GM18861 (cell line): Measurements from ENCODE around the gene GADD45G.
A peak's percentile ranks its signal among the peaks of the same experiment; 100 is the strongest.

Experiments
- ATAC-seq: cut with Tn5 transposase; IDR thresholded peaks from one replicate; pipeline ENCODE4 v1.9.1; 2021; ENCODE audit not compliant: unreplicated experiment

Gene GADD45G, protein sequence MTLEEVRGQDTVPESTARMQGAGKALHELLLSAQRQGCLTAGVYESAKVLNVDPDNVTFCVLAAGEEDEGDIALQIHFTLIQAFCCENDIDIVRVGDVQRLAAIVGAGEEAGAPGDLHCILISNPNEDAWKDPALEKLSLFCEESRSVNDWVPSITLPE

DNA sequence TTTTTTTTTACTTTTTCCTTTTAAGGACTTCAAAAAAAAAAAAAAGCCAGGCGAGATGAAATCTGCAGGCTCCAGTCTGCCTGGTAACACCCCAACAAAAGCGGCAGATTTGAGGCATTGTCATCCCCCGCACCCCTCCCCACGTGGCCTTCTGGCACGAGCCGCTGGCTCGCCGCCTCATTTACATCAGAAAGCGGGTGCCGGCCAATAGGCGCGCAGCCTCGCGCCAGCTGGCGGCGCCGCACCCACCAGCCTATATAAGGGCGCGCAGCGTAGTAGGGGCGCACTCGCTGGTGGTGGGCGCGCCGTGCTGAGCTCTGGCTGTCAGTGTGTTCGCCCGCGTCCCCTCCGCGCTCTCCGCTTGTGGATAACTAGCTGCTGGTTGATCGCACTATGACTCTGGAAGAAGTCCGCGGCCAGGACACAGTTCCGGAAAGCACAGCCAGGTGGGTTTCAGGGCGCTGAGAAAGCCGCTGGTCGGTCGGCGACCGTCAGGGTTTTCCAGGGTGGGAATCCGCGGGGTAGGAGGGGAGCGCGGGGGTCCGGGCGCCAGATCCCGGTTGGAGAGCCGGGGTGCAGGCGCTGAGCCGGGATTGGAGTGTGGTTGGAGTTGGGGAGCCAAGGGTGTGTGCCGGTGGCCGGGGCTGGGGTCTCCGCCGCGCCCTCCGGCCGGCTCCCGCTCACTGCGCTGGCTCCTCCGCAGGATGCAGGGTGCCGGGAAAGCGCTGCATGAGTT is at the start of gene GADD45G:
TSS of gene GADD45G (plus strand) at position 284 of the 736 bp plus-strand sequence. CDS start at position 394, 110 bp downstream.
- ATAC-seq: peak; percentile 46

DNA sequence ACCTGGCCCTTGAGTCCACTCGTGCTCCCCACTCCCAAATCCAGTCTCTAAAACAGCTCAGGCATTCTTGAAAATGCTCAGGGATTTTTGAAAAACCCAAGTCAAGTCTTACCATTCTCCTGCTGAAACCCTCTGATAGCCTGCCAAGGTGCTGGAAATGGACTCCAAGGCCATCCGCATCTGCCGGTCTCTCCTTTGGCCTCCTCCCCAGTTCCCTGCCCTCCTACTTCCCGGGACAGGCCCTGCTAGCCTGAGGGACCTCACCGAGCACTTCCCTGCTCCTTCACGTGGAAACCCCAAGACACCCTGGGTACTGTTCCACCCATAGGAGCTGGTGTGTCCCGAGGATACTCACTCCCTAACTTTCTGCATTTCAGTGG is 49.8 kb upstream of the GADD45G start:
- ATAC-seq: no peak

DNA sequence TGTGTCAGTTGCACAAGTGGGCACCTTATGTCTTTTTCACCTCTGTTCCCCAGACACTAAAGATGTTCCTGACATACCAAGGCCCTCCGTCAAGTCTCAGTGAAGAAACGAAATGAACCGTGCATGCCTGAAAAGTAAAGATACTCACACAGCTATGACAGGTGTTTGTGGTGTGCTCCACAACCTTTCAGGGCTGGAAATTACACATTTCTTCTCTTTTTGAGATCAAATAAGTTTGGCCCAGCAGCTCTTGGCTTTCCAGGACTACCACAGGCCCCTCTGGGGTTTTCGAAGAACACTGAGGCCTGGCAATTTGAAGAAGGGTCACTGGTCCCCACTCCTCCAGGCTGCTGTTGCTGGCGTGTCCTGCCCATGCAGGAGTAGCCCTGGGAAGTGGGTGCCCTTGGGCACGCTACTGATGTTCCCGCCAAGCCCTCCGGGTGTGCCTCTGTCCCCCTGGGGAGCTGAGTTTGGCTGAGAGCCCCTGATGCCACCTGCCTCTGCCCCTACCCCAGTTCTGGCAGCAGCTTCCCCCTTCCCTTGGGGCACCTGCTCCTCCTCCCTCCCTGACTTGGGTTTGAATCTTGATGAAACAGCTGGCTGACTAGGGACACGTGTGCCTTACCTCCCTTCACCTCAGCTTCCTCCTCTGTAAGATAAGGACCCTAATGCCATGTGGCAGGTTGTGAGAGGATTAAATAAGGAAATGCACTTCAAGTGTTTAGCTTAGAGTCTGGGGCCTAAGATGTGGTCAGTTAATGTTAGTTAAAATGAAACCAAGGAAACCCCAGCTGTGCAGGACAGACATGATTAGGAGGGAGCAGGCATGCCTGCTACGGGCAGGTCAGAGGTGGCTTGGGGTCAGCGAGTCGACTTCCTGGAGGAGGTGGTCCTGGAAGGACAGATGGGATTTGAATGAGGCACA is 49.1 kb upstream of the GADD45G start:
- peak; percentile 76 for ATAC-seq

DNA sequence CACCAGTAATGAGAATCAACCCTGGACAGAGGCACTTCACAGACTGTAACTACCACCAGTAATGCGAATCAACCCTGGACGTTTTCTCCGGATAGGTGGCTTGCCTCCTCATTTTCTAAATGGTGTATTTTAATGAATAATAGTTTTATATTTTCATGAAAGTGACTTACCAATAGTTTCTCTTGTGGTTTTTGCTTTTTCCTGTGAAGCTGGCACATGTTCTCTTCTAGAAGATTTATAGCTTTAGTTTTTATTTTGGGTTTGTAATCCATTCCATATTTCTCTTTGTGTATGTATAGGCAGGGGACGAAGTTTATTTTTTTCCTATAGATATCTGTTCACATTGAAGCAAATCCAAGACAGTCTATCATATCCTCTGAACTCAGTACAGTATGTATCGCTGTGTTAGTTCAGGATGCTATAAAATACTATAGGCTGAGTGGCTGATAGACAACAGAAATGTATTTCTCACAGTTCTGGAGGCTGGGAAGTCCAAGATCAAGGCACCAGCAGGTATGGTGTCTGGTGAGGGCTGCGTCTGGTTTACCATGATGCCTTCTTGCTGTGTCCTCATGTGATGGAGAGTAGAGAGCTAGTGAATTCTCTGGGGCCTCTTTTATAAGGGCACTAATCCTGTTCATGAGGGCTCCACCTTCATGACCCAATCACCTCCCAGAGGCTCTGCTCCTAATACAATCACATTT is 46.5 kb upstream of the GADD45G start:
- ATAC-seq: no peak

DNA sequence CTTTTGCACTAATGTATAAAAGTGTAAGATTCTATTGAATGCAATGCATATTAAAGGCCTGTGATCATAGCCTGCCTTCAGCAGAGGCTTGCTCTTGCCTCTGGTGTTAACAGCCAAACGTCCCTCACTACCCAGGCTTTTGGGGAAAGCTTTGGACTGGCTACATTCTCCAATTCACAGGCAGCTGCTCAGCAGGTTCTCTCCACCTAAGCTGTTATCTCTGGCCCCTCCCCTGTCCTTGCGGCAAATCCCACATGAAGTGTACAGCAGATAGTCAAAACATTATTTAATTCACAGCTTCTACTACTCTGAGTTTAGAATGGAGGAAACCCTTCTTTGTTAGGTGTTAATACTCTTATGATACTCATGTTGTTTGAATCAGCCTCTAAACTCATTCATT is 45.9 kb upstream of the GADD45G start:
- ATAC-seq: no peak

DNA sequence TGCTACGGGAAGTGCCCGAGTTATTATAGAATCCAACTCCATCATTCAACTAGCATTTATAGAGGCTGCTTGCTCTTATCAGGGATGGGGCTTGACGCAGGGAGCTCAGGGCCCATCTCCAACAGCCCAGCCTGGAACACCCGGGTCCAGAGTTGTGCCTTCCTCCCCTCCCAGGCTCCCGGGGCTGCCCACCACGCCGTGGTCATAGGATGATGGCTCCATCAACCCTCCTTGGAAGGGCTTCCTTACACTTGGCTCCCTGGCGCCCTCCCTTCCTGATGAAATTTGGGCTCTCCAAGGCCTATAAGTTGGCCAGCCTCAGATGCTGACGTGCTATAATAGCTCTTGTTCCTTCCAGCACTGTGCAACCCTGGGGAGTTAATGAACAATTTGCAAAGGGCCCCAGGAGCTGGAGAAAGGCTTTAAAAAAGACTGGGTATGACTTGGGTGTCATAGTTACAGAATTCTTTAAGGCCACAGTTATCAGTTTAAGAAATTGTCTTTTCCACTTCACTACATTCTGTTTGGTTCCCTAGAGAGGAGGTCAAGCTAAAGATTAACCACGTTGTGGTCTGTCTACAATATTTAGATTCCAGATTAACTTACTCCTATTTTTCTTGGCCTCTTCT is 42.5 kb upstream of the GADD45G start:
- peak; percentile 76 for ATAC-seq

DNA sequence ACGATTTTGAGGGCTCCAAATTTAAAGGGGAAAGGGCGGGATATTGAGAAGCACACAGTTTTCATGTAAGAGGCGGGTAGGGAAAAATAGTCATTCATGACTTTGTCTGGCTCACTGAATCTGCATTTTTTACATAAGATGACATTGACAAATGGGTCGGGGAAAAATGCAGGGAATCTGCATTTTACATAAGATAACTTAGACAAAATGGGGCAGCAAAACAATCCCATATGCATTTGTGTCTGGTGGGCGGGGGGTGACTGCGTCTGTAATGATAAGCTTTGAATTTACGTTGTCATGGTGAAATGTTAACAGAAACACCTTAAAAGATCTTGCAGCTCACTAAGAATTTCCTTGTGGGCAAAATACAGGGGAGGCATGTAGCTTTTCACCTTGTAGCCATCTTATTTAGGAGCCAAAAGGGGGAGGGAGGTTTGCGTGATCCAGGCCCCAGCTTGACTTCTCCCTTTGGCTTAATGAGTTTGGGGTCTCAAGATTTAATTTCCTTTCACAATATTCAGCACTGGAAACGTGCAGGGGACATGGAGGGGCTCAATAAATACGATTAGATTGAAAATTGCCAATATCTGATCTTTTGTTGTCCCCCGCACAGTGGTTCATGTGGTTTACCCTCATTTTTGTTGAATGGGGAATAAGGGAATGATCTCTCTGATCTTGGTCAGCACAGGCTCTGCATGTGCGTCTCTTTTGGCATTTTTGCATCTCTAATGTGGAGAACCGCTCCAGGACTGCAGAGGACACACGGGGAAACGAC is 41.1 kb upstream of the GADD45G start:
- no peak for ATAC-seq

DNA sequence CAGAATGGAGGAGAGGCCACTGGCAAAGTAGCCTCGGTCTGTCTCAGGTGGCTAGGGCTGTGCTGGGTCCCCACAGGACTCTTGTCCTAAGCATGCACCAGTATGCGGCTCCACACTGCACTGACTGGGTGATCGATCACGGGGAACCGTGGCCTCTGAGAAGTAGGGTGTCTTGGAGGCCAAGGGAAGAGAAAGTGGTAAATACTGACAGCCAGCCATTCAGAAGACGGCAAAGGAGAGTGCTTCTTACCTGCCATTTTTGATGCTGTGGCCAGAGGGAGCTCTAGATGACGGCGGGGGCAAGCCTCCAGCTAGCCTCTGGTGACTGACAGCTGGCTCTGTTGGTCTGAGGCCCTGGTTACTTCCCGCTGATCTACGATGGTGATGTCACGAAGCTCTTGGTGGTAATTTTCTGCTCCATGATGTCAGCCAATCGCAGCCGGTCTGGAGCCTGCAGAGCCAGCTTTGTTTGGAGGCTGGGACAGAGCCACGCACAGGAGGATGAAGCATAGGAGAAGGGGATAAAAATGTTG is 40.4 kb upstream of the GADD45G start:
- peak; percentile 78 for ATAC-seq

DNA sequence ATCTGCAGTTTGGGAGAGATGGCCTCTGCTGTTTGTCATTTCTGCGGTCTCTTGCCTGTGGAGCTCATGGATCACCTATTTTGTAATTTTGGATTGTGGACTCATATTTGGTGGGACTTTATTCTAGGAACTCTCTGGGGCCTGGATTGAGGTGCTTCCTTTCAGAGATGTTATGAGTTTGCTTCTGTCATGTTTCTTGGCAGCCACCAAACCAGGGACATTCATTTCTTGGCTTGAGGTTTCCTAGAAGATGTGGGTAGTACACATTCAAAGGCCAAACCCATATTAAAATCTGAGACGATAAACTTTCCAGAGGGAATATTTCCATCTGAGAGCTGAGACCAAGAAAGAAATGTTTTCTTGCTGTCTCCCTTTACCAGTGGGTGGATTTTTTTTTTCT is 37.2 kb upstream of the GADD45G start:
- ATAC-seq: no peak

DNA sequence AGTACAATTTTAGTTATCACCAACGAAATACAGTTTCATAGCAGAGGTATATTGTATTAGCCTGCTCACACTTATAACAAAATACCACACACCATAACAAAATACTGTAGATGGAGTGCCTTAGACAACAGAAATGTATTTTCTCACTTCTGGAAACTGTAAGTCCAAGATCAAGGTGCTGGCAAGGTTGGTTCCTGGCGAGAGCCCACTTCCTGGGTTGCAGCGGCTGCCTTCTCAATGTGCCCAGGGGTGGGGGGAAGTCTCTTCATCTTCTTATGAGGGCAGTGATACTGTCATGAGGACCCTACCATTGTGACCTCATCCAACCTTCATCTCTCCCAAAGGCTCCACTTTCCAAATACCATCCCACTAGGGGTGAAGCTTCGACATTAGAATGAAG is 30.5 kb upstream of the GADD45G start:
- no peak for ATAC-seq

DNA sequence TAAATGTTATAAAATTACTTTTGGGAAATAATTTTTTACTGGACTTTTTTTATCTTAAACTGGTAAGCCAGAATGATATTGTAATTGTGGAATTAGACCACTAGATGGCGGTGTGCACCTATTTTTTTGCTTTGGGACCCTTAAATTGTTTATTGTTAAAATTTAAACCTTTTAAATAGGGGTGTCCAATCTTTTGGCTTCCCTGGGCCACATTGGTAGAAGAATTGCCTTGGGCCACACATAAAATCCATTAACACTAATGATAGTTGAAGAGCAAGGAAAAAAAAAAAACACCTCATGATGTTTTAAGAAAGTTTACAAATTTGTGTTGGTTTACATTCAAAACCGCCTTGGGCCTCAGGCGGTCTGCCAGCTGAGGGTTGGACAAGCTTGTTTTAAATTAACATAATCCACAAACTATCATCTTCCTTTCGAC is 28.4 kb upstream of the GADD45G start:
- ATAC-seq: no peak

DNA sequence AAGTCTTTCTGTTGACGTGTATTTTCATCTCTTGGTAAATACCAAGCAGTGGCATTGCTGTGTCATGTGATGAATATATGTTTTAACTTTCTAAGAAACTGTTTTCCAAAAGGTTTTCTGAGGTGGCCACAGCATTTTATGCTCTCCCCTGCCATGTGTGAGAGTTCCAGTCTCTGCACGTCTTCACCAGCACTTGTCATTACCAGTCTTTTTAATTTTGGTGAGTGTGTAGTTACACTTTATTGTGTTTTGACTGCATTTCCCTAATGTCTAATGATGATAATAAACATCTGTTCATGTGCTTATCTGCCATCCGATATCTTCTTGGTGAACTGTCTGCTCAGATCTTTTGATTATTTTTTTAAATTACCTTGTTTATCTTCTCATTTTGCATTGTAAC is 27.4 kb upstream of the GADD45G start:
- ATAC-seq: no peak

DNA sequence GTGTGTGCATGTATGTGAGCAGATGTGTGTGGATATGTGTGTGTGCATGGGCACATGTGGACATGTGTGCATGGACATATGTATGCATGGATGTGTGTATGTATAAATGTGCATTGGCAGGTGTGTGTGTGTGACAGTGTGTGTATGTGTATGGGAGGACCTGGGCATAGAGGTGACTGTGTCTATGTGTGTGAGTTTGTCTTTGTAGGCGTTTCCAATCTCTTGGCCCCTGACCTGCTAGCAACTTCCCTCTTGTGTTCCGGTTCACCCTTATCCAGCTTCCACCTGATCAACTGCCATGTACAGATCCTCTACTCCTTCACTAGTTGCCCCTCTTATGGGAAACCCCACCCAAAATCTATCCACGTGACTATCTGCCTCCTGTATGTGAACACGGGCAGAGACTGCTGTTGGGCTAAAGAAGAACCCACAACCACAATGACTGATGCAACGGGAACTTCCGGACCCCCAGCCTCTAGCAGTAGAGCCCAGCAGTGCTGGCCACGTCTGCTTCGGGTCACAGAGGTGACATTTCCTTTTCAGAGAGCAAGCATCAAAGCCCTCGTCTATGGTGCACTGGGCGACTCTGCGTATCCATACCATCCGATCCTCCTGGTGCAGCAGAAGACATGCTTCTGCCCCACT is 24.9 kb upstream of the GADD45G start:
- ATAC-seq: no peak

DNA sequence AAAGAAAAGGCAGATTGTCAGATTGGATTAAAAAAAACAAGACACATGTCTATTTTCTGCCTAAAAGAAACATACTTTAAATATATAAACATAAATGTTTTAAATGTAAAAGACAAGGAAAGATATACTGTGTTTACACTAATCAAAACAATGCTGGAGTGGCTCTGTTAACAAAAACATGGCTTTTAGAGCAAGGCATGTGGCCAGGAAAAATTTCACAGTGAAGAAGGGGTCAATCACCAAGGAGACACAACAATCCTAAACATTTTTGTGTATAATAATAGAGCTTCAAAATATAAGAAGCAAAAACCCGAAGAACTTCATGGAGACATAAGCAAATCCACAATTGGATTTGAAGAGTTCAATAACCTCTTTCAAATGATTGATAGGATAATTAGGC is 18.5 kb upstream of the GADD45G start:
- ATAC-seq: no peak

DNA sequence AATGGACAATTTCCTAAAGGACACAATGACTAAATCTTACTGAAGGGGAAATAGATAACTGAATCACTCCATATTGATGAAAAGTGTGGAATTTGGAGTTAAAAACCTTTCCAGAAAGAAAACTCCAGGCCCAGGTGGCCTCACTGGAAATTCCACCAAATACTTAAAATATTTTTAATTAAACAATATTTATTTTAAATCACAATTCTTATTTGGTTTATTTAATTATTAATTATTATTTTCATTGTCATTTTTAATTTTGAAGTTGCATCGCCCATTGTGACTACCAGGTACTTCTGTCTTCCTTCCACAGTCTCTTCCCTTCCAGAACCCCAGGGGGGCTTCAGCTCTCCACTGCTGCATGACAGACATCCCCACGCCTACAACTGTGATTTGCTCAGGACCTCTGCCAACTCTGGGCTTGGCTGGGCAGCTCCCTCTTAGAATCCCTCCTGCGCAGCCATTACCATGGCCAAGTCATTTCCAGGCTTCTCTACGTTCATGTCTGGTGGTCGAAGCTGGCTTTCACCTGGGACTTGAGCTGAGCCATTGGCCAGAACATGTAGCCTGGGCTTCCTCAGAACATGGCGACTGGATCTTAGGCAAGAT is 16.4 kb upstream of the GADD45G start:
- no peak for ATAC-seq

DNA sequence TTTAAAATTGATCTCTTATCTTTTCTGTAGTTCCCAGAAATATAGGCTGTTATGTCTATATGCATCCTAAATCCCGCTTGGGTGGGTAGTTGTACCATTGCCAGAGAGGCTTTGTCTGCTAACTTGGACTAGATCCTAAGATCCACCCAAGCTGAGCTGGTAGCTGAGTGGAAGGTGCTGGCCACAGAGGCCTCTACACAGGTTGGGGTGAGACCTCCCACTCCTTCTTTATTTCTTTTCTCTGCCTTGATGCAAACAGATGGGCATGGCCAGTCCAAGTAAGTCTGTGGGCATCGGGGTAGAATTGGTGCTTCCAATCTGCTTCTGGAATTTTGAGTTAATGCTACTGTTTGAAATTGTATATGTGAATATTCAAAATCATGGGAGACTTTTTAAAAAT is 14.4 kb upstream of the GADD45G start:
- ATAC-seq: no peak

DNA sequence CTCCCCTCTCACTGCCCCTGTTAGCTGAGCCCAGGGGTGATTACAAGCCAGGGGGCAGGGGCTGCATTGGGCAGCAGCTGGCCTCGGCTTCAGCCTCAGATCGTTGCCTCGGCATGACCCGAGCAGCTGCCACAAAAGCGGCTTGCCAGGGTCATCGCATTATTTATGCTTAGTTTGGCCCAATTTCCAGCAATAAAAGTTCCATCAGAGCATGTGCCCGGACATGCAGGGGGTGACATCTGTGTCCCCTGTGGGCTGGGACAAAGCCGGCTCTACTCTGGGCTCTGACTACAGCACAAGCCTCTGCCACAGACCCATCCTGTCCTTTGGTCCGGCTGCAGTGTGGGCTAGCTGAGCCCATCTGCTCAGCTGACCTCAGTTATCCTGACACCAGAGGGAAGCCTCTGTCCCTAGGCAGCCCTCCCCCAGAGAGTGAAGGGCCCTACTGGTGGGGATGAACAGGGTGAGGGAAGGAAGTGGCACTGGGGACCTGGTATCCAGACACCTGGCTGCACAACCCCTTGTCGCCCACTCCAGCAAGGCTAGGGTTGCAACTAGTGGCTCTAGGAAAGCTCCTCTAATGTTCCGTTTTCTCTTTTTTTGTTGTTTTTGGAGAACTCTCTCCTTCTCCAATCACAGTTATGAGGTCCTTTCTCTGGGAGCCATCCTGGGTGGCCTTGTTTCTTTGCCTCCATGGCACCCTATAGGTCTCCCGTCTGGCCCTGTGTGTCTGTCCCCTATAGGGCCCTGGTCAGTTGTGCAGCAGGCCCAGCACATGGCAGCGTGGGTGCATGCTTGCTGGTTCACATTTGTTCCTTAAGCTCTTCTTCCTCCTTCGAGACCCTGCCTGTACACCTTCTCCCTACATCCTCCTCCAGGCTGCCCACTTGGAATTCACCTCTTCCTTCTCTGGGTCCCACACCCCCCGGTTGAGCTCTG is 13.3 kb upstream of the GADD45G start:
- no peak for ATAC-seq
